OCI-LY1 (cell line): ENCODE data around the gene IGF2R.

Source experiments
- H2AFZ ChIP-seq: fragments of 200-600 bp; sonication (generic), shearing (Covaris generic); 2 replicates; pipeline ENCODE4 v1.6.0; 2014; ENCODE audit warnings: antibody characterized with exemption, mild to moderate bottlenecking, low read length
- H3F3A ChIP-seq: fragments of 200-600 bp; sonication (generic), shearing (Covaris generic); 2 replicates; pipeline ENCODE4 v1.6.0; 2014; ENCODE audit warnings: mild to moderate bottlenecking, antibody characterized with exemption, low read length, moderate library complexity; ENCODE audit not compliant: insufficient read depth
- H3K27ac ChIP-seq: fragments of 200-600 bp; sonication (generic); 2 replicates; pipeline ENCODE4 v1.5.1; 2014; ENCODE audit warnings: low read length, mixed run types, mild to moderate bottlenecking, low read depth; ENCODE audit not compliant: poor library complexity, severe bottlenecking
- H3K27me3 ChIP-seq: fragments of 200-600 bp; sonication (generic); 2 replicates; pipeline ENCODE4 v1.6.0; 2014; ENCODE audit warnings: antibody characterized with exemption, mild to moderate bottlenecking, low read length, moderate library complexity; ENCODE audit not compliant: insufficient read depth
- H3K36me3 ChIP-seq: fragments of 200-600 bp; sonication (generic); 2 replicates; pipeline ENCODE4 v1.6.1; 2014; ENCODE audit warnings: mild to moderate bottlenecking, antibody characterized with exemption, low read length, moderate library complexity, mixed read lengths; ENCODE audit not compliant: insufficient read depth
- H3K4me1 ChIP-seq: fragments of 200-600 bp; sonication (generic); 2 replicates; pipeline ENCODE4 v1.5.1; 2014; ENCODE audit warnings: mild to moderate bottlenecking, low read length, moderate library complexity; ENCODE audit not compliant: insufficient read depth, severe bottlenecking
- H3K4me2 ChIP-seq: fragments of 200-600 bp; sonication (generic), shearing (Covaris generic); 2 replicates; pipeline ENCODE4 v1.6.1; 2014; ENCODE audit warnings: low read length
- H3K4me3 ChIP-seq: fragments of 200-600 bp; sonication (generic); 2 replicates; pipeline ENCODE4 v1.5.1; 2014; ENCODE audit warnings: low read length, low read depth, mild to moderate bottlenecking, mixed read lengths; ENCODE audit not compliant: poor library complexity, severe bottlenecking
- H3K79me2 ChIP-seq: fragments of 200-600 bp; shearing (Covaris generic); 2 replicates; pipeline ENCODE4 v1.6.1; 2016; ENCODE audit warnings: mixed run types, low read length, mixed read lengths; ENCODE audit not compliant: insufficient read depth
- H3K9ac ChIP-seq: fragments of 200-600 bp; sonication (generic), shearing (Covaris generic); 2 replicates; pipeline ENCODE4 v1.6.1; 2014; ENCODE audit warnings: mild to moderate bottlenecking, low read length, mixed read lengths
- H3K9me2 ChIP-seq: fragments of 200-600 bp; sonication (generic), shearing (Covaris generic); 2 replicates; pipeline ENCODE4 v1.6.1; 2014; ENCODE audit warnings: low read depth, mild to moderate bottlenecking, low read length, mixed read lengths
- H3K9me3 ChIP-seq: fragments of 200-600 bp; shearing (Covaris generic); 2 replicates; pipeline ENCODE4 v1.6.1; 2014; ENCODE audit warnings: low read length, mixed read lengths
- H4K20me1 ChIP-seq: fragments of 200-600 bp; sonication (generic), shearing (Covaris generic); 2 replicates; pipeline ENCODE4 v1.6.0; 2016; ENCODE audit warnings: mild to moderate bottlenecking, low read length; ENCODE audit not compliant: insufficient read depth
- EZH2 ChIP-seq: fragments of 200-600 bp; sonication (generic), shearing (Covaris generic); IDR thresholded peaks from 2 replicates; pipeline ENCODE4 v1.8.0; 2017; ENCODE audit warnings: borderline replicate concordance, mixed run types, mild to moderate bottlenecking, antibody characterized with exemption, low read length, moderate library complexity, mixed read lengths
- TF ChIP-seq, protein P1 (sequence below): fragments of 200-600 bp; sonication (generic), shearing (Covaris generic); IDR thresholded peaks from 2 replicates; pipeline ENCODE4 v1.5.1; 2017; ENCODE audit warnings: mild to moderate bottlenecking, antibody characterized with exemption, low read length, moderate library complexity, mixed read lengths

The IGF2R gene

DNA sequence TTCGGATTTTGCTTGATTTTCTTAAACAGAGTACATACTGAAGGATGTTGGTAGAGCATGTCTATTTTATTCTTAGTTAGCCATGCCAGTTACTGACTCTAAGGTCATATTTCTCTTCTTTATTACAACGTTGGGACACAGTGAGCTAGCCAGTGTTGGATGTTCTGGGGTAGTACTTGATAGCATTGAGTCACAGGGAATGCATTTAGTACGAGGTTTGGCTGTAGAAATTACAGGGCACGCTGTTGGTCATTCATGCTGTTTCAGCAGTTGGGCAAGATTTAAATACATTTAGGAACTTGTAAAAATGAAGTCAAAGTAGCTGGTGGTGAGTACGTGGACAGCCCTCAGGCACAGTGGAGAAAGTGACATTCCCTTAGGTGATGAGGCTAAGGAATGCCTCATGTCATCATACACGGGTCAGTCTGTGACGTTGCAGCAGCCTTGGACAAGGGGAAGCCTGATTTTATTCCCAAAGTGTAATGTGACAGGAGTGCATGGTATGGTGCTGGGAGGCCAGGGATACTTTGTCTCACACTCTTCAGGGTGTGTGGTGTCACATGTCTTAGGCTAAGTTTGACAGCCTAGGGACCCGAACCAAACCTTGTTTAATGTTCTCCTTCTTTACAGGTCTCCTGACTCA, 95.0 kb downstream of the IGF2R start:
- H3K27me3 ChIP-seq = no peaks in the 10 kb centered on the region
- no peaks in the 10 kb centered on the region for H3F3A ChIP-seq
- no peaks in the 10 kb centered on the region for H3K9me3 ChIP-seq
- no peak overlapping the region for H2AFZ ChIP-seq
- no peak overlapping the region for H3K4me3 ChIP-seq
- no peaks in the 10 kb centered on the region for H4K20me1 ChIP-seq
- H3K27ac ChIP-seq = no peak overlapping the region
- H3K36me3 ChIP-seq = peaks cover 80% of the 10 kb centered on the region
- H3K9ac ChIP-seq = no peak overlapping the region
- no peak overlapping the region for H3K4me2 ChIP-seq
- H3K9me2 ChIP-seq = no peaks in the 10 kb centered on the region
- peaks cover 3% of the 10 kb centered on the region for H3K4me1 ChIP-seq
- TF ChIP-seq EZH2 = no peak
- TF ChIP-seq, protein P1, sequence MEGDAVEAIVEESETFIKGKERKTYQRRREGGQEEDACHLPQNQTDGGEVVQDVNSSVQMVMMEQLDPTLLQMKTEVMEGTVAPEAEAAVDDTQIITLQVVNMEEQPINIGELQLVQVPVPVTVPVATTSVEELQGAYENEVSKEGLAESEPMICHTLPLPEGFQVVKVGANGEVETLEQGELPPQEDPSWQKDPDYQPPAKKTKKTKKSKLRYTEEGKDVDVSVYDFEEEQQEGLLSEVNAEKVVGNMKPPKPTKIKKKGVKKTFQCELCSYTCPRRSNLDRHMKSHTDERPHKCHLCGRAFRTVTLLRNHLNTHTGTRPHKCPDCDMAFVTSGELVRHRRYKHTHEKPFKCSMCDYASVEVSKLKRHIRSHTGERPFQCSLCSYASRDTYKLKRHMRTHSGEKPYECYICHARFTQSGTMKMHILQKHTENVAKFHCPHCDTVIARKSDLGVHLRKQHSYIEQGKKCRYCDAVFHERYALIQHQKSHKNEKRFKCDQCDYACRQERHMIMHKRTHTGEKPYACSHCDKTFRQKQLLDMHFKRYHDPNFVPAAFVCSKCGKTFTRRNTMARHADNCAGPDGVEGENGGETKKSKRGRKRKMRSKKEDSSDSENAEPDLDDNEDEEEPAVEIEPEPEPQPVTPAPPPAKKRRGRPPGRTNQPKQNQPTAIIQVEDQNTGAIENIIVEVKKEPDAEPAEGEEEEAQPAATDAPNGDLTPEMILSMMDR = no peak
- no peaks in the 10 kb centered on the region for H3K79me2 ChIP-seq

DNA sequence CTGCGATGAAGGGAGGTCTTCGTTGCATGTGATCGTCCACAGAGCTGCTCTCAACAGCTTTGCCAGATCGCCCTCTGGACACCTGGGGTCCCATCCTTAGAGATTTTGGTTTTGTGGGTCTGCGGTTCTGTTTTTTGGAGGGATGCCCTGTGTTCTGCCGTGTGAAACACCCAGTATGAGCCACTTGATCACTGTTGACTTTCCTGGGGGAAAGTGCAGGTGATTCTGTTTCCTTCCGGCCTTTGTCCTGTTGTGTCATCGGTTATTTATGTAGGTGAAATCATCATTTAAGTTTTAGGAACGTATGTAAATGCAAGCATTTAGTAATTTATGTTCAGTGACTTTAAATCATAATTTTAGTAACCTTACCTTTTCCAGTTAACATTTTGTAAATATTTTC, 96.3 kb downstream of the IGF2R start:
- H3K4me2 ChIP-seq = no peak overlapping the region

DNA sequence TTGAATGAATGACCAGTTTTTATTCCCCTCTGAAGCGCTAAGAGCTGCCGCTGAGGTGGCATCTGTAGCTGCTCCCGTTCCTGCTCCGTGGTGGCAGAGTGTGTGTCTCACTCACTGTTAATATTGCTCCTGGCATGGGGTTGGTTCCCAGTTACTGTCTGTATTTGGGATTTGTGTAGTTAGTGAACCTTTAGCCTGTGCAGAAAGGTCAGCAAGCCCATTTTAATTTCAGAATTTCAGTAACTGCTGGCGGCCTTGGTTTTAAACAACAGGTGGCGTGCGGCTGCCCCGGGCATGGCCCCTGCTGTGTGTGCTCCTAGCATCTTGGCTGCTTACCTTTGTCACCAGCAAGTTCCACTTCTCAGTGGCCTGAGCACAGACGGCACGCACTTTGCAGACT, 98.7 kb downstream of the IGF2R start:
- no peaks in the 10 kb centered on the region for H3K27me3 ChIP-seq
- H3K9me3 ChIP-seq = no peaks in the 10 kb centered on the region
- no peak overlapping the region for H2AFZ ChIP-seq
- no peak overlapping the region for H3K4me2 ChIP-seq
- H4K20me1 ChIP-seq = no peaks in the 10 kb centered on the region
- no peaks in the 10 kb centered on the region for H3K79me2 ChIP-seq
- no peaks in the 10 kb centered on the region for H3F3A ChIP-seq
- H3K9me2 ChIP-seq = no peaks in the 10 kb centered on the region
- TF ChIP-seq, protein P1 = no peak
- no peak for TF ChIP-seq EZH2
- H3K36me3 ChIP-seq = peaks cover 76% of the 10 kb centered on the region
- H3K27ac ChIP-seq = no peak overlapping the region
- H3K9ac ChIP-seq = no peak overlapping the region
- peaks cover 11% of the 10 kb centered on the region for H3K4me1 ChIP-seq
- no peak overlapping the region for H3K4me3 ChIP-seq

More for the DNA sequence above, 96.3 kb downstream of the IGF2R start:
- Histone ChIP-seq H3K4me1 (peaks cover 11% of the 10 kb centered on the region), H3K27me3 (no peaks in the 10 kb centered on the region), H3K9me2 (no peaks in the 10 kb centered on the region), H3K36me3 (peaks cover 77% of the 10 kb centered on the region), H3K9me3 (no peaks in the 10 kb centered on the region), H3F3A (no peaks in the 10 kb centered on the region), H3K79me2 (no peaks in the 10 kb centered on the region), H3K4me3 (no peak overlapping the region), H4K20me1 (no peaks in the 10 kb centered on the region), H2AFZ (no peak overlapping the region), H3K9ac (no peak overlapping the region), H3K27ac (no peak overlapping the region)
- TF ChIP-seq, protein P1 = no peak
- no peak for TF ChIP-seq EZH2
